Epithelial cell of esophagus (primary cell): ENCODE data around the gene EGFL8.

ENCODE experiments used
- DNase-seq: peaks from one replicate; pipeline ENCODE4 v3.0.0; 2010; ENCODE audit warnings: low read depth
- H3K4me3 ChIP-seq: 2 replicates; pipeline ENCODE4 v1.5.1; 2011; ENCODE audit warnings: mild to moderate bottlenecking, low read length, control low read depth
- TF ChIP-seq, protein P1 (sequence below): IDR thresholded peaks from 2 replicates; pipeline ENCODE4 v1.5.1; 2011; ENCODE audit warnings: low read depth, mild to moderate bottlenecking, low read length, control low read depth, inconsistent platforms; ENCODE audit not compliant: insufficient read depth; ENCODE audit errors: missing control alignments

Gene EGFL8

DNA sequence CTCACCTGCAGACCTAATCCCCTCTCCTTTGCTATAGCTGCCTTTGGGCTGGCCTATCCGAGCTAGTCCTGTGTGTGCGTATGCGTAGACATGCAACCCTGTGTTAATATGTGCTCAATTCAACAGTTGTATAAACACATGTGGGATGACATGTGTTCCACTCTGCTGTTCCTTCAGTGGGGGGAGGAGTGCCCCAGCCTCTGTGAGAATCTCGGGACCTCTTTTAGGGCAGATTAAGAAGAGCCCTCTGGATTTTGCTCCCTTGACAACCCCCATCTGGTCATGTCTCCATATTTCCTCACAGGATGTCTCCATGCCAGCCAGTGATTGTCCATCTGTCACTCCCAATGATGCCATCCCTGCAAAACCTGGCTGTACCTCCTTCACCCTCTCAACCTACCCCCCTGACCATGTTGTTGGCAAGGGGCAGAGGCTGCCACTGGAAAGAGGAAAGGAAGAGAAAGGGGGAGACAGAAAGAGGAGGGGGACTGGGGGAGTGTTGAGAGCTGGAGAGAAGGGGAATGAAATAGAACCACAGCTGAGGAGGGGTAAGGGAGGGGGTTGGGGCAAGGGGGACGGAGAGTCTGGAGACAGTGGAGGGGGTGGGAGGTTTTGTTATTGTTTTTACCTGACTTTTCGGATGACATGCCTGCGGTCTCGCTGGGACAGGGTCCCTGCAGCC is 13.1 kb upstream of the EGFL8 start:
- TF ChIP-seq, protein P1, sequence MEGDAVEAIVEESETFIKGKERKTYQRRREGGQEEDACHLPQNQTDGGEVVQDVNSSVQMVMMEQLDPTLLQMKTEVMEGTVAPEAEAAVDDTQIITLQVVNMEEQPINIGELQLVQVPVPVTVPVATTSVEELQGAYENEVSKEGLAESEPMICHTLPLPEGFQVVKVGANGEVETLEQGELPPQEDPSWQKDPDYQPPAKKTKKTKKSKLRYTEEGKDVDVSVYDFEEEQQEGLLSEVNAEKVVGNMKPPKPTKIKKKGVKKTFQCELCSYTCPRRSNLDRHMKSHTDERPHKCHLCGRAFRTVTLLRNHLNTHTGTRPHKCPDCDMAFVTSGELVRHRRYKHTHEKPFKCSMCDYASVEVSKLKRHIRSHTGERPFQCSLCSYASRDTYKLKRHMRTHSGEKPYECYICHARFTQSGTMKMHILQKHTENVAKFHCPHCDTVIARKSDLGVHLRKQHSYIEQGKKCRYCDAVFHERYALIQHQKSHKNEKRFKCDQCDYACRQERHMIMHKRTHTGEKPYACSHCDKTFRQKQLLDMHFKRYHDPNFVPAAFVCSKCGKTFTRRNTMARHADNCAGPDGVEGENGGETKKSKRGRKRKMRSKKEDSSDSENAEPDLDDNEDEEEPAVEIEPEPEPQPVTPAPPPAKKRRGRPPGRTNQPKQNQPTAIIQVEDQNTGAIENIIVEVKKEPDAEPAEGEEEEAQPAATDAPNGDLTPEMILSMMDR, result no peak
- no peak for DNase-seq
- no peak overlapping the region for H3K4me3 ChIP-seq

DNA sequence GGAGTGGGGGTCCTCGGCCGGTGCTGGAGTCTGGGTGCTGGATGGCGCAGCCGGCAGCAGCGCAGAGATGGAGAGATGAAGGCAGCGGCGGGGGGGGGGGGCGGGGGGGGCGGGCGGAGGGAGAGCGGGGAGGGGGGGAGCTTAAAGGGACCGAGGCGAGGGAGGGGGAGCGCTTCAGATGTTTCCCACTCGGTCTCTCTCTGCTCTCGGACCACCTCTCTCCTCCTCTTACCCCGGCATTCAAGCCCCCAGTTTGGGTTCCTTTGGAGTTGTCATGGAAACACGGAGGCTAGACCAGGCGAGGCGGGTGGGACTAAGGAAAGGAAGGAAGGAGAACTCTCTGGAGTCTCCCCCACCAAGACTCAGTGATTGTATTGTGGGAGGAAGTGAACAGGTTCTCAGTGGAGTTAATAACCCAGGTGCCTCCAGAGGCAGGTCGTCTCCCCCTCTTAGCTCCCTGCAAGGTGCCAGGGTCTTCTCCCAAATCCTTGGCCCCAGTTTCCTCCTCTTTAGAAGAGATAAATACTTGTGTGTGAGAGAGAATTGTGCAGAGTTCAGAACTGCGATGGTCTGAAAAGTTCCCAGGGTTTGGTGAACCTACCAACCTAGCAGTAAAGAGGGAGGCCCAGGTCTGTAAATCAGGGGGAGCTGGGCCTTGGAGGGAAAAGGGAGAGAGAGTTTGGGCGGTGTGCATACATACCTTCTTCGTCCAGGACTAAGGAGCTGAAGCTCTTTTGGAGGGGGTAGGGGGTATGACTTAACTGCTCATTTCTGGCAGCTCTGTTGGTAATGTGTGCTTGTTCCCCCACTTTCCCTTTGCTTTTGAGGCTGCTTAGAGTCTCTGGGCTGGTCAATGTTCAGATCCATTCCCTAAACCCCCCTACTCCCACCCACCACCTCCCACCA is 12.3 kb upstream of the EGFL8 start, which contains the start of gene PRRT1:
TSS of gene PRRT1 (minus strand) at position 77 of the 906 bp plus-strand sequence. CDS start 112 bp downstream, outside the sequence.
- DNase-seq, result no peak
- TF ChIP-seq, protein P1, result no peak
- peak within 1 kb of the TSS; percentile 94 for H3K4me3 ChIP-seq

DNA sequence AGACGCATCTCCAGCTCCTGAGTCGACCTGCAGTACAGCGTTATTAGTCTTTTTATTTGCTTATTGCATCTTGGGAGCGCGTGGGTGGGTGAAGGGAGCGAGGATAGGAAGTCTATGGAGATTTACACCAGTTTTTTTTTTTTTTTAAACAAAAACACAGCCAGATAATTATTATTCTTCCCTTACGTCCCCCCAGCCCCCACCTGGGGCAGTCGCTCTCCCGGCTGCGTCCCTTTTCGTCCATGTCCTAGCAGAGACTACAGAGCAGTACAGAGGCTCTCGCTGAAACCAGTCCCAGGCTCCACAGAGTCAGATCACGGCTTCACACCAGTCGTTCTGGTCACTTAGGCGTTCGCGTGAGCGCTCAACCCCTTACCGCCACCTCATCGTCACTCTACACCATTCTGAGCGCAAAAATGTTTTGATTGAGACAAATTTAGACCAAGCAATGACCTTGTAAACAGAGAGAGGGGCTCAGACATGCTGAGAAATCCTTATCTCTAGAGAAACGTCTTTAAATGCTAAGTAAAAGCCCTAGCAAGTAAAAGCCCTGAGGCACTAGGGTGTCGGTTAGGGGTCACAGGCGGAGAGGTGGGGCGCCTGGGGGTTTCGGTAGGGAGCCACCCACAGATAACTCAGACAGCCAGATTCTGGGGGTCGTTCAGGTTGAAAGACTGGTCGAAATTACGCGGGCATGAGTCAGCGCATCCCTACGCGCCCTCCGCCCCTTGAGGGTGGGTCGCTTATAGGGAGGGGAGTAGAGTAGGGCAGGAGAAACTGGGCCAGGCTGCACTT is 11.4 kb upstream of the EGFL8 start:
- DNase-seq, result peak; percentile 38
- peak overlapping the region; percentile 94 for H3K4me3 ChIP-seq
- TF ChIP-seq, protein P1, result no peak

DNA sequence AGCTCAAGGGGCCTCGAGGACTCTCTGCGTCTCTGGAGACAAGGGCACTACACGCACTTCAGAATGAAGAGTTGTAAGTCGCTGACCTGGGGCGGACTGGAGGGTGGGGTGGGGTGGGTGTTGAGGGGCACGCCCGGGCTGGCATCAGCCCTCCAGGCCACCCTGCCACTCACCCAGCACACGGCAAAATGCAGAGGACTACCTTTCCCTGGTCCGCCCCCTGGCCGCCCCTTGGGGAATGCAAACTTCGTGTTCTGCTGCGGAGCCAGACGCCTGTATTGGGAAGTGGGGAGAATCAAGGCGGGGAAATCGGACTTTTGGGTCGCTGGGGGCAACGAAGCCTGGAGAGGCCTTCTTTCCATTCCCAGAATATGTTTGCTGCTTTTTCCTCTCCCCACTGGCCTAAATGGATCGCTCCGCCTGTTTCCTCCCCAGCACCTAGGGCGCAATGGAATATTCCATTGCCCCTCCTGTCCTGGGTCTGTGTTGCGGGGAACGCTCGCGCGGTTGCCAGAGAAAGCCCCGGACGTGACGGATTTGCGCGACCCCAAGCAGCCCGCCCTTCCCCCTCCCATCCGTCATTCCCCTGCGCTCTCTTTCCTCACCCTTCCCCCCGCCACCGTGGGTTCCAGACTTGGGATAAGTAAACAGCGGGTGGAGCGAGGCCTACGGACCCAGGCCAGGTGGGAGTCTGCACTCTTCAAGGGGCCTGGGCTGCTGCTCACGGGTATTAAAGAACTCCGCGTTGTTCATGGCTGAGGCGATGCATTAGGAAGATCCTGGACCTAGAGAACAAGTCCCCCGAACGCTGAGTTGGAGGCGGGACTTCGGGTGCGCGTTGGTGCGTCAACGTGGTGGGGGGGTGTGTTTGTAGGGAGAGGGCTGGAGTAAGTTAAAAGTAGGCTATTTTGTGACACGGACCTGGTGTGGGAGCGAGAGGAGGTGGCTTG is 10.6 kb upstream of the EGFL8 start, which contains the start of gene PPT2:
TSS of gene PPT2 (plus strand) at position 578 of the 950 bp plus-strand sequence. CDS start 454 bp downstream, outside the sequence.
- TF ChIP-seq, protein P1, result peak; percentile 26
- peak within 1 kb of the TSS; percentile 94 for H3K4me3 ChIP-seq
- DNase-seq, result peak; percentile 88

DNA sequence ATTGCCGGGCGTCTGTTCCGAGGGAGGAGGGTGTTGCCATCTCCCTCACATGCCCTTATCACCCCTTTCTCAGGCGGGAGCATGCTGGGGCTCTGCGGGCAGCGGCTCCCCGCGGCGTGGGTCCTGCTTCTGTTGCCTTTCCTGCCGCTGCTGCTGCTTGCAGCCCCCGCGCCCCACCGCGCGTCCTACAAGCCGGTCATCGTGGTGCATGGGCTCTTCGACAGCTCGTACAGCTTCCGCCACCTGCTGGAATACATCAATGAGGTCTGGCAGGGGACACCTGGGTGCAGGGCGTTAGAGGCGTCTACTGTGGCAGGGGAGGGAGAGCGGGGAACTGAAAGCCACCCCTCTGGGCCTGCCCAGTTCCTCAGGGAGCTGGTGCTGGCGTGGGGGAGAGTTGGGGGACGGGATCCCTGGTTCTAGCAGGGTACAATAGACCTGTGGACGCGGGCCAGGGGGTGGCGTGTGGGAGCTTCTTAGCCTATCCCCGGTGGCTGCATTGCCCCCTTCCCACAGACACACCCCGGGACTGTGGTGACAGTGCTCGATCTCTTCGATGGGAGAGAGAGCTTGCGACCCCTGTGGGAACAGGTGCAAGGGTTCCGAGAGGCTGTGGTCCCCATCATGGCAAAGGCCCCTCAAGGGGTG is 9.8 kb upstream of the EGFL8 start:
- TF ChIP-seq, protein P1, result peak; percentile 71
- H3K4me3 ChIP-seq, result peak overlapping the region; percentile 94
- peak; percentile 79 for DNase-seq
